PC-9 (cell line): ENCODE data around the gene SMO.

Source experiments
- CTCF ChIP-seq: fragments of 200-600 bp; sonication (generic); conservative IDR thresholded peaks from 2 replicates; pipeline ENCODE4 v1.6.1; 2017; ENCODE audit warnings: mixed run types, antibody characterized with exemption, mild to moderate bottlenecking, moderate library complexity
- EZH2 ChIP-seq: fragments of 200-600 bp; sonication (generic); IDR thresholded peaks from 2 replicates; pipeline ENCODE4 v1.8.0; 2017; ENCODE audit warnings: antibody characterized with exemption, low read depth

GRCh38 chr7:129202058-129202777 is 13.8 kb downstream of the SMO start:
- TF ChIP-seq CTCF = no peak
- no peak for TF ChIP-seq EZH2
